LoVo (cell line): Measurements from ENCODE around the gene ATXN2.
A peak's percentile ranks its signal among the peaks of the same experiment; 100 is the strongest.
"Not testable (repeated sequence)": the region's sequence is repeated elsewhere in the genome, so short reads cannot be mapped to it uniquely, and the experiment has no call there.

Source experiments
- DNase-seq: peaks from one replicate; pipeline ENCODE4 v3.0.0-alpha.2; 2016; ENCODE audit warnings: low spot score

The ATXN2 gene

GRCh38 chr12:111598637-111599452 lies at the start of gene ATXN2:
Gene ATXN2 (minus strand): TSS chr12:111599315. CDS start chr12:111599034, 281 bp downstream.
- DNase-seq = no peak

- DNase-seq = peak; percentile 45
These were observed 46.3 kb upstream of the ATXN2 start for GRCh38 chr12:111645433-111645832.

GRCh38 chr12:111643427-111643826 lies 44.3 kb upstream of the ATXN2 start:
- no peak for DNase-seq

GRCh38 chr12:111642681-111643426 lies 43.7 kb upstream of the ATXN2 start:
- no peak for DNase-seq

- DNase-seq = no peak
These were observed 41.4 kb upstream of the ATXN2 start for GRCh38 chr12:111640506-111640905.

GRCh38 chr12:111638556-111638955 lies 39.4 kb upstream of the ATXN2 start:
- no peak for DNase-seq

- DNase-seq = no peak
These were observed 37.3 kb upstream of the ATXN2 start for GRCh38 chr12:111636209-111636945.

- DNase-seq = no peak
These were observed 36.4 kb upstream of the ATXN2 start for GRCh38 chr12:111635524-111635923.

- no peak for DNase-seq
These were observed 29.6 kb upstream of the ATXN2 start for GRCh38 chr12:111628505-111629260.

- no peak for DNase-seq
These were observed 27.1 kb upstream of the ATXN2 start for GRCh38 chr12:111626230-111626629.

GRCh38 chr12:111624540-111624939 lies 25.4 kb upstream of the ATXN2 start:
- DNase-seq = no peak

- DNase-seq = not testable (repeated sequence)
These were observed 18.7 kb upstream of the ATXN2 start for GRCh38 chr12:111617841-111618240.

GRCh38 chr12:111616177-111616623 lies 17.1 kb upstream of the ATXN2 start:
- peak; percentile 25 for DNase-seq

- no peak for DNase-seq
These were observed 8.1 kb upstream of the ATXN2 start for GRCh38 chr12:111607239-111607638.

- DNase-seq = no peak
These were observed 7.7 kb upstream of the ATXN2 start for GRCh38 chr12:111606767-111607230.

- no peak for DNase-seq
These were observed 7.0 kb upstream of the ATXN2 start for GRCh38 chr12:111605911-111606766.

- not testable (repeated sequence) for DNase-seq
These were observed 3.7 kb upstream of the ATXN2 start for GRCh38 chr12:111602857-111603256.

- no peak for DNase-seq
These were observed 3.2 kb upstream of the ATXN2 start for GRCh38 chr12:111602348-111602747.

GRCh38 chr12:111600986-111601385 lies 1.9 kb upstream of the ATXN2 start:
- DNase-seq = not testable (repeated sequence)

- DNase-seq = no peak
These were observed 1.1 kb upstream of the ATXN2 start for GRCh38 chr12:111600205-111600642.
